Calu3 (cell line): ENCODE results near the gene FBXO4. TPM values are rescaled to one million over a fixed set of nuclear protein-coding genes. Genes with fewer than 3 reads are reported as not detected.

ENCODE experiments used
- BruUV-seq: library from RNA; stranded (reverse); fragments of 400-500 nt; replicated peaks from 2 replicates; lab custom pipeline; 2021; lab: Mats Ljungman, UMichigan
- CTCF ChIA-PET: fragments of 300-600 bp; sonication (Branson Sonifier 250); formaldehyde crosslinking; loops from one replicate; lab custom pipeline; 2022; ENCODE audit warnings: antibody characterized with exemption; lab: Charles Lee
- DNase-seq: peaks from one replicate; pipeline ENCODE4 v3.0.0; 2022
- H3K27ac Mint-ChIP-seq: one replicate; pipeline ENCODE4 v1.8.0; 2022; ENCODE audit warnings: mixed read lengths; ENCODE audit not compliant: unreplicated experiment
- H3K27me3 Mint-ChIP-seq: one replicate; pipeline ENCODE4 v1.8.0; 2022; ENCODE audit warnings: mixed read lengths; ENCODE audit not compliant: unreplicated experiment
- H3K36me3 Mint-ChIP-seq: one replicate; pipeline ENCODE4 v1.8.0; 2022; ENCODE audit warnings: mild to moderate bottlenecking, moderate library complexity, mixed read lengths; ENCODE audit not compliant: insufficient read depth, unreplicated experiment
- H3K4me1 Mint-ChIP-seq: one replicate; pipeline ENCODE4 v1.8.0; 2022; ENCODE audit warnings: mild to moderate bottlenecking, low read depth, mixed read lengths; ENCODE audit not compliant: unreplicated experiment
- H3K4me3 Mint-ChIP-seq: one replicate; pipeline ENCODE4 v1.8.0; 2022; ENCODE audit warnings: mild to moderate bottlenecking, low read depth, moderate library complexity, mixed read lengths; ENCODE audit not compliant: unreplicated experiment
- H3K9me3 Mint-ChIP-seq: one replicate; pipeline ENCODE4 v1.8.0; 2022; ENCODE audit warnings: low read depth, mixed read lengths; ENCODE audit not compliant: unreplicated experiment
- intact Hi-C: fragments of 100-400 bp; cut with micrococcal nuclease; formaldehyde crosslinking; loops from one replicate; pipeline ENCODE4 v1.10.0; 2022; ENCODE audit not compliant: unreplicated experiment
- total RNA-seq: library from RNA; stranded (reverse); gene quantifications from 2 replicates; pipeline ENCODE4 v1.2.3, GENCODE V29; 2022
- TF ChIP-seq, protein P1 (sequence below): fragments of 200-600 bp; IDR thresholded peaks from one replicate; pipeline ENCODE4 v1.8.0; 2022; ENCODE audit warnings: antibody characterized with exemption; ENCODE audit not compliant: unreplicated experiment

The FBXO4 gene
- total RNA-seq, 1 experiment from 2014 or later: 8.9 TPM

GRCh38 chr5:41954286-41954685, 29.2 kb downstream of the FBXO4 start:
- CTCF ChIA-PET: interaction anchor here (0.5 kb wide), 1 partner anchor 61 kb away, joined by 3 read pairs; no protein-coding TSS in a partner anchor
- BruUV-seq: no TSS peak
- H3K4me3 Mint-ChIP-seq: no peak overlapping the region
- no peaks in the 10 kb centered on the region for H3K27me3 Mint-ChIP-seq
- no peaks in the 10 kb centered on the region for H3K36me3 Mint-ChIP-seq
- H3K4me1 Mint-ChIP-seq: no peaks in the 10 kb centered on the region
- H3K27ac Mint-ChIP-seq: no peak overlapping the region
- DNase-seq: no peak
- peaks cover 2% of the 10 kb centered on the region for H3K9me3 Mint-ChIP-seq
- TF ChIP-seq, protein P1, sequence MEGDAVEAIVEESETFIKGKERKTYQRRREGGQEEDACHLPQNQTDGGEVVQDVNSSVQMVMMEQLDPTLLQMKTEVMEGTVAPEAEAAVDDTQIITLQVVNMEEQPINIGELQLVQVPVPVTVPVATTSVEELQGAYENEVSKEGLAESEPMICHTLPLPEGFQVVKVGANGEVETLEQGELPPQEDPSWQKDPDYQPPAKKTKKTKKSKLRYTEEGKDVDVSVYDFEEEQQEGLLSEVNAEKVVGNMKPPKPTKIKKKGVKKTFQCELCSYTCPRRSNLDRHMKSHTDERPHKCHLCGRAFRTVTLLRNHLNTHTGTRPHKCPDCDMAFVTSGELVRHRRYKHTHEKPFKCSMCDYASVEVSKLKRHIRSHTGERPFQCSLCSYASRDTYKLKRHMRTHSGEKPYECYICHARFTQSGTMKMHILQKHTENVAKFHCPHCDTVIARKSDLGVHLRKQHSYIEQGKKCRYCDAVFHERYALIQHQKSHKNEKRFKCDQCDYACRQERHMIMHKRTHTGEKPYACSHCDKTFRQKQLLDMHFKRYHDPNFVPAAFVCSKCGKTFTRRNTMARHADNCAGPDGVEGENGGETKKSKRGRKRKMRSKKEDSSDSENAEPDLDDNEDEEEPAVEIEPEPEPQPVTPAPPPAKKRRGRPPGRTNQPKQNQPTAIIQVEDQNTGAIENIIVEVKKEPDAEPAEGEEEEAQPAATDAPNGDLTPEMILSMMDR: no peak
- intact Hi-C loops: no loop called here

DNA sequence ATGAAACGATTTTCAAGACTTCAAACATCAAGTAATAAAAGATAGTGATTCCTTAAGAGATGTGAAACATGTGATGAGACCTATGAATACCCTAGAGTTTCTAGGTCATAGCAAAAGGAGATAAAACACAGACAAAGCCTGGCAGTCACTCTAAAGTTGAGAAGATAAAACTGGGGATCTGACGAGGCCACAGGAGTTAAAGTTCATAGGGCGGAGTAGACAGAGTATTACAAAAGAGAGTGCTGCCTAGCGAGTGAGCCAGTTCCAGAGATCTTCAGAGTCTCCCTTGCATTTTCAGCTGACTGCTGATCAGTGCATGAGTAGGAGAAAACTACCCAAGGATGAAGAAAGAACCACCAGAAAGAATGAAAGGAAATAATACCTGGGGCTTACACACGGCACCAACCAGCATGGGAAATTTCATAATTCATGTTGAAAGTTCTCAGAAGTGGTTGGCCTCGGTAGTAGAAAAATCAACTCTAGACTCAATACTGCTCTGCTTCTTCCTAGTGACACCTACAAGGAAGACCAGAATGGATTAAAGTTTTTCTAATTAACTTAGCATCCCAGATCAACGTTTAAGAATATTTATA, 30.4 kb downstream of the FBXO4 start:
- intact Hi-C loops: no loop called here
- no TSS peak for BruUV-seq
- TF ChIP-seq, protein P1: no peak
- H3K36me3 Mint-ChIP-seq: no peaks in the 10 kb centered on the region
- H3K4me3 Mint-ChIP-seq: no peak overlapping the region
- H3K9me3 Mint-ChIP-seq: peaks cover 2% of the 10 kb centered on the region
- H3K4me1 Mint-ChIP-seq: no peaks in the 10 kb centered on the region
- H3K27ac Mint-ChIP-seq: no peak overlapping the region
- CTCF ChIA-PET: no interaction called here
- DNase-seq: no peak
- no peaks in the 10 kb centered on the region for H3K27me3 Mint-ChIP-seq

GRCh38 chr5:41956943-41957342, 31.9 kb downstream of the FBXO4 start:
- H3K36me3 Mint-ChIP-seq: no peaks in the 10 kb centered on the region
- H3K4me1 Mint-ChIP-seq: no peaks in the 10 kb centered on the region
- TF ChIP-seq, protein P1: no peak
- intact Hi-C loops: no loop called here
- H3K9me3 Mint-ChIP-seq: peaks cover 2% of the 10 kb centered on the region
- H3K27me3 Mint-ChIP-seq: no peaks in the 10 kb centered on the region
- no peak overlapping the region for H3K27ac Mint-ChIP-seq
- DNase-seq: no peak
- H3K4me3 Mint-ChIP-seq: no peak overlapping the region
- CTCF ChIA-PET: no interaction called here
- no TSS peak for BruUV-seq

DNA sequence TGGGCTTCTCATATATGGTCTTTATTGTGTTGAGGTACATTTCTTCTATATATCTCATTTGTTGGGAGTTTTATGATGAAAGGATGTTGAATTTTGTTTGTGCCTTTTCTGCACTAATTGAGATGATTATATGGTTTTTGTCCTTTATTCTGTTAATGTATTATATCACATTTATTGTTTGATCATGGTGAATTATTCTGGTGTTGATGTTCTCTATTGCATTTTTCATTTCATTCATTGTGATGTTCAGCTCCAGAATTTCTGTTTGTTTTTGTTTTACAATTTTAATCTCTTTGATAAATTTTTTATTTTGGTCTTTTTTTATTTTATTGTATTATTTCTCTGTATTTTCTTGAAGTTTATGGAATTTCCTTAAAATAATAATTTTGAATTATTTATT, 35.4 kb downstream of the FBXO4 start:
- CTCF ChIA-PET: no interaction called here
- BruUV-seq: no TSS peak
- Mint-ChIP-seq H3K4me1 (no peaks in the 10 kb centered on the region), H3K9me3 (peaks cover 2% of the 10 kb centered on the region), H3K27me3 (no peaks in the 10 kb centered on the region), H3K27ac (no peak overlapping the region), H3K4me3 (no peak overlapping the region), H3K36me3 (no peaks in the 10 kb centered on the region)
- no peak for DNase-seq
- intact Hi-C loops: no loop called here
- TF ChIP-seq, protein P1: no peak
